PC-3 (cell line): ENCODE results near the gene CALR.

Source experiments
- EZH2 ChIP-seq: fragments of 300-600 bp; sonication (generic); IDR thresholded peaks from one replicate; pipeline ENCODE4 v1.6.1; 2017; ENCODE audit warnings: antibody characterized with exemption, mild to moderate bottlenecking, low read length; ENCODE audit not compliant: unreplicated experiment
- EZH2phosphoT487 ChIP-seq: fragments of 300-600 bp; sonication (generic); IDR thresholded peaks from 2 replicates; pipeline ENCODE4 v1.6.1; 2018; ENCODE audit warnings: mild to moderate bottlenecking, antibody characterized with exemption, low read length, borderline replicate concordance
- TF ChIP-seq, protein P1 (sequence below): fragments of 300-600 bp; sonication (generic); conservative IDR thresholded peaks from 2 replicates; pipeline ENCODE4 v1.5.1; 2017; ENCODE audit warnings: antibody characterized with exemption, low read depth, mild to moderate bottlenecking, low read length

DNA sequence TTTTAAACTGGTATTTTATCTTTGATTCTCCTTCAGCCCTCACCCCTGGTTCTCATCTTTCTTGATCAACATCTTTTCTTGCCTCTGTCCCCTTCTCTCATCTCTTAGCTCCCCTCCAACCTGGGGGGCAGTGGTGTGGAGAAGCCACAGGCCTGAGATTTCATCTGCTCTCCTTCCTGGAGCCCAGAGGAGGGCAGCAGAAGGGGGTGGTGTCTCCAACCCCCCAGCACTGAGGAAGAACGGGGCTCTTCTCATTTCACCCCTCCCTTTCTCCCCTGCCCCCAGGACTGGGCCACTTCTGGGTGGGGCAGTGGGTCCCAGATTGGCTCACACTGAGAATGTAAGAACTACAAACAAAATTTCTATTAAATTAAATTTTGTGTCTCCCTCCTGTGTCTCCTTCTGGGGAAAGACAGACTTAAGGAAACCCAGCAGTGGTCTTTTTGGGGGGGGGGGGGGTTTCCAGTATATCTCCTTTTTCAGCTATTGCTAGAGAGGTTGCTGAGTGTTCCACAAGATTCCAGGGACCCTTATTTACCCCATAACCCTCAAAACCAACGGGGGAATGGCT, 5.8 kb downstream of the CALR start:
- TF ChIP-seq, protein P1, sequence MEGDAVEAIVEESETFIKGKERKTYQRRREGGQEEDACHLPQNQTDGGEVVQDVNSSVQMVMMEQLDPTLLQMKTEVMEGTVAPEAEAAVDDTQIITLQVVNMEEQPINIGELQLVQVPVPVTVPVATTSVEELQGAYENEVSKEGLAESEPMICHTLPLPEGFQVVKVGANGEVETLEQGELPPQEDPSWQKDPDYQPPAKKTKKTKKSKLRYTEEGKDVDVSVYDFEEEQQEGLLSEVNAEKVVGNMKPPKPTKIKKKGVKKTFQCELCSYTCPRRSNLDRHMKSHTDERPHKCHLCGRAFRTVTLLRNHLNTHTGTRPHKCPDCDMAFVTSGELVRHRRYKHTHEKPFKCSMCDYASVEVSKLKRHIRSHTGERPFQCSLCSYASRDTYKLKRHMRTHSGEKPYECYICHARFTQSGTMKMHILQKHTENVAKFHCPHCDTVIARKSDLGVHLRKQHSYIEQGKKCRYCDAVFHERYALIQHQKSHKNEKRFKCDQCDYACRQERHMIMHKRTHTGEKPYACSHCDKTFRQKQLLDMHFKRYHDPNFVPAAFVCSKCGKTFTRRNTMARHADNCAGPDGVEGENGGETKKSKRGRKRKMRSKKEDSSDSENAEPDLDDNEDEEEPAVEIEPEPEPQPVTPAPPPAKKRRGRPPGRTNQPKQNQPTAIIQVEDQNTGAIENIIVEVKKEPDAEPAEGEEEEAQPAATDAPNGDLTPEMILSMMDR: no peak
- TF ChIP-seq EZH2phosphoT487 (no peak), EZH2 (no peak)
